ENCODE measurements around the gene PPP2R2D.

The PPP2R2D gene

GRCh38 chr10:131926743-131927595 is 26.2 kb downstream of the PPP2R2D start:
- DNase-seq (ENCODE audit: extremely low read depth, insufficient read length): no peak
- no peak overlapping the region for H3K4me3 ChIP-seq (replicated peaks; ENCODE audit: low read depth, low read length)
- no peaks in the 10 kb centered on the region for H3K27me3 ChIP-seq (replicated peaks; ENCODE audit: control insufficient read depth, insufficient read depth, low read length)
- H3K36me3 ChIP-seq (ENCODE audit: control insufficient read depth, insufficient read depth, low read length): no peaks in the 10 kb centered on the region
- no peak for TF ChIP-seq CTCF (IDR thresholded peaks at IDR 0.05; ENCODE audit: insufficient read depth, low read length, poor library complexity, severe bottlenecking)

- no peaks in the 10 kb centered on the region for H3K36me3 ChIP-seq (ENCODE audit: control insufficient read depth, insufficient read depth, low read length)
- no peaks in the 10 kb centered on the region for H3K27me3 ChIP-seq (replicated peaks; ENCODE audit: control insufficient read depth, insufficient read depth, low read length)
- peak; percentile 49 for DNase-seq (ENCODE audit: extremely low read depth, insufficient read length)
- no peak for TF ChIP-seq CTCF (IDR thresholded peaks at IDR 0.05; ENCODE audit: insufficient read depth, low read length, poor library complexity, severe bottlenecking)
- H3K4me3 ChIP-seq (replicated peaks; ENCODE audit: low read depth, low read length): peak overlapping the region; percentile 36
These were observed 27.7 kb downstream of the PPP2R2D start for GRCh38 chr10:131928248-131929095.

- no peak for DNase-seq (ENCODE audit: extremely low read depth, insufficient read length)
- TF ChIP-seq CTCF (IDR thresholded peaks at IDR 0.05; ENCODE audit: insufficient read depth, low read length, poor library complexity, severe bottlenecking): no peak
- Histone ChIP-seq H3K36me3 (ENCODE audit: control insufficient read depth, insufficient read depth, low read length) (no peaks in the 10 kb centered on the region), H3K27me3 (replicated peaks; ENCODE audit: control insufficient read depth, insufficient read depth, low read length) (no peaks in the 10 kb centered on the region), H3K4me3 (replicated peaks; ENCODE audit: low read depth, low read length) (no peak overlapping the region; the same call in 1 of the 2 replicates)
These were observed 28.5 kb downstream of the PPP2R2D start for GRCh38 chr10:131929122-131929845.

GRCh38 chr10:131930150-131930549 is 29.3 kb downstream of the PPP2R2D start:
- TF ChIP-seq CTCF (IDR thresholded peaks at IDR 0.05; ENCODE audit: insufficient read depth, low read length, poor library complexity, severe bottlenecking): no peak
- no peak for DNase-seq (ENCODE audit: extremely low read depth, insufficient read length)
- no peak overlapping the region for H3K4me3 ChIP-seq (replicated peaks; ENCODE audit: low read depth, low read length)
- H3K36me3 ChIP-seq (ENCODE audit: control insufficient read depth, insufficient read depth, low read length): peaks cover 3% of the 10 kb centered on the region; the same call in 1 of the 2 replicates
- no peaks in the 10 kb centered on the region for H3K27me3 ChIP-seq (replicated peaks; ENCODE audit: control insufficient read depth, insufficient read depth, low read length)

- no peak overlapping the region for H3K4me3 ChIP-seq (replicated peaks; ENCODE audit: low read depth, low read length)
- no peaks in the 10 kb centered on the region for H3K27me3 ChIP-seq (replicated peaks; ENCODE audit: control insufficient read depth, insufficient read depth, low read length)
- peaks cover 3% of the 10 kb centered on the region; the same call in 1 of the 2 replicates for H3K36me3 ChIP-seq (ENCODE audit: control insufficient read depth, insufficient read depth, low read length)
- no peak for TF ChIP-seq CTCF (IDR thresholded peaks at IDR 0.05; ENCODE audit: insufficient read depth, low read length, poor library complexity, severe bottlenecking)
- DNase-seq (ENCODE audit: extremely low read depth, insufficient read length): no peak
These were observed 29.9 kb downstream of the PPP2R2D start for GRCh38 chr10:131930586-131931330.

All from GM06990 (cell line).